Keratinocyte (primary cell): ENCODE results near the gene MGP.

Experiments used
- CTCF ChIP-seq, 3 experiments: IDR thresholded peaks in 1 of 3; conservative IDR thresholded peaks in 1 of 3; optimal IDR thresholded peaks in 1 of 3; 2 replicates in 2 of 3; 3 replicates in 1 of 3; pipeline versions ENCODE3 to v1.5.1; 2011; ENCODE audit warnings: low read length in 3 of 3, mild to moderate bottlenecking in 3 of 3, moderate library complexity in 2 of 3, control low read depth in 1 of 3, inconsistent platforms in 1 of 3; ENCODE audit not compliant: insufficient read depth in 2 of 3; ENCODE audit errors: extremely low read depth in 1 of 3
- EZH2 ChIP-seq: IDR thresholded peaks from one replicate; pipeline ENCODE4 v1.6.1; 2012; ENCODE audit warnings: inconsistent platforms, mild to moderate bottlenecking, low read length, moderate library complexity

- TF ChIP-seq CTCF (optimal IDR thresholded peaks at IDR 0.05 in 1 of 3, IDR thresholded peaks at IDR 0.05 in 1 of 3, conservative IDR thresholded peaks at IDR 0.05 in 1 of 3; ENCODE audit: extremely low read depth in 1 of 3, insufficient read depth in 2 of 3, low read length in 3 of 3) (no peak), EZH2 (no peak)
These were observed 45.0 kb downstream of the MGP start for GRCh38 chr12:14840616-14841015.
